Measurements from ENCODE around the gene ST14.
"Not testable (repeated sequence)": the region's sequence is repeated elsewhere in the genome, so short reads cannot be mapped to it uniquely, and the experiment has no call there.

The ST14 gene

DNA sequence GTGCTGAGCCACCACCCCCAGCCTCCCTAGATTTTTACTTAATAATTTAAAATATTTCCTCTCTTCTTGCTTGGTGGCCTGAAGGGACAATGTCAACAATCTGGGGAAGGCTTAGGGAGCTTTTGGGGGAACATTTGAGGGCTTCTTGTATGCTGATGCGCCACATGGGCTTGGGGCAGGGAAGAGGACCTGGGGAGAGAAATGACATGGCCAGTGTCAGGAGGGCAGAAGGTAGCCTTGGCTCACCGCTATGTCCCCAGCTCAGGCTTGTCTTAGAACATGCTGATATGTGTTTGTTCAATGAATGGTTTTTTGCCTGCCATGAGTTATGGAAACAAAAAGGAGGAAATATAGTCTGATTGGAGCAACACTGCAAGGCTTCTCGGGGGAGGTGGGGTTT is 51.6 kb downstream of the ST14 start:
- no peak for DNase-seq

GRCh38 chr11:130211781-130212401 is 52.3 kb downstream of the ST14 start:
- no peak for DNase-seq

DNA sequence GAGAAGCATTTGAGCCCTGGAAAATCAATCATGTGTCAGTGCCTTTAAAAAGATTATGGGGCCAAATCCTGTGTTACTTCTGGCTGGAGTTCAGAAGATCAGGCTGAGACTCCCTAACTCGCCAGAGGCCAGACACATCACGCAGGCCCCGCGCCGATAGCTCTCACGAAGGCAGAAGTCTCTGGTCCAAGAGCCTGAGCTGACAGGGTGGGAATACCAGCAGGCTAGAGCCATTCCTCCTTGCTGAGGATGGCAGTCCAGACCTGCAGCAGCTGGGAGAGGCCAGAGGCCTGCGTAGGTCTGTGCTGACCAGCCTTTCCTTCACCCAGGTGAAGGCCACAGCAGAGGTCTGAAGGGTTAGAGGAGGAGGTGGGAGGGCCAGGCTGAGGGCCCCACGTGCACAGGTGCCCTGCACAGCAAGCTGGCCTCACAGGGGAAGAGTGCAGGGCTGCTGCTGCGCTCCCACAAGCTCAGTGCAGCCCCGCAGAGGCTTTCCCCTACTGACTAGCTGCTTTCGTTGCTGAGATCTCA is 52.9 kb downstream of the ST14 start:
- no peak for DNase-seq

DNA sequence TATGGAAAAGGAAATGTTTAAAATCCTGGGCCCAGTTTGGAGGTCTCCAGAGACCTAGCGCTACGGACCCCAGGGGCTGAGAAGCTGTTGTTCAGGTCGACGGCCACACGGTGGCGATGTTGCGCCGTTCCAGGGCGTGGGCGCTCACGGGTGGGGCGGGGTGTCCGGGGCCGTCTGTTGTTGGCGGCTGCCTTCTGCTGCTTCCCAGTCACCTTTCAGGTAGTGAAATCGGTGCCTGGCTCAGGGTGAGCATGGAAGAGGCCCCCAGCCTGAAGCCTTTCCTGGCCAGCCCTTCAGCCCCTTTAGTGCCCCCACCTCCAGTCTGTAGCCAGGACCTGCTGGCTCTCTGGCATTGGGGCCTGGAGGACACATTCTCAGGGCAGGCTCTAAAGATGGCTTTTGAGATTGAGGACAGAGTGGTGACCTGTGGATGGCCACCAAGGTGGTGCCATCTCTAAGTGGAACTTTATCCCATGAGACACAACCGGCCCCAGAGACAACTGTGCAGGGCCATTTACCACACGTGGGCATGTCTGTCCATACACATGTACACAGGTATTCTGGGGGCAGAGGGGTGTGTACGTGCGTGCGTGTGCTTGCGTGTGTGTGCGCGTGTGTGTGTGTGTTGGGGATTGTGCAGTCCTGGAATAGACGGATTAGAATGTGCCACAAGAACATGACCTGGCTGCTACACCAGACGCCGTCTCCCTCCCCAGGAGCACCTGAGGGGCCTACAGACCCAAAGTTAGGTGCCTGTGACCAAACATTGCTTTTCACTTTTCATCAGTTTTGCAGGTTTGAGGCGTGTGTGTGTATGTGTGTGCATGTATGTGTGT is 53.8 kb downstream of the ST14 start:
- DNase-seq: peak; percentile 73

DNA sequence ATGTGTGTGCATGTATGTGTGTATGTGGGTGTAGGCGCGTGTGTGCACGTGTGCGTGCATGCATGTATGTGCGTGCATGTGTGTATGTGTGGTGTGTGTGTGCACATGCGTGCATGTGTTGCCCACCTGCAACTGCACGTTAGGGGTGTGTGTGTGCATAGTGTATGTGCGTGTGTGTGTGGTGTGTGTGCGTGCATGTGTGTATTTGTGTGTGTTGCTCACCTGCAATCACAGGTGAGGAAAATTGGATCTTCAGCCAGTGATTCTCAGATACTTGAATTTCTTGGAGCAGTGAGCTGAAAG is 54.3 kb downstream of the ST14 start:
- no peak for DNase-seq

GRCh38 chr11:130214861-130215530 is 55.4 kb downstream of the ST14 start:
- no peak for DNase-seq

DNA sequence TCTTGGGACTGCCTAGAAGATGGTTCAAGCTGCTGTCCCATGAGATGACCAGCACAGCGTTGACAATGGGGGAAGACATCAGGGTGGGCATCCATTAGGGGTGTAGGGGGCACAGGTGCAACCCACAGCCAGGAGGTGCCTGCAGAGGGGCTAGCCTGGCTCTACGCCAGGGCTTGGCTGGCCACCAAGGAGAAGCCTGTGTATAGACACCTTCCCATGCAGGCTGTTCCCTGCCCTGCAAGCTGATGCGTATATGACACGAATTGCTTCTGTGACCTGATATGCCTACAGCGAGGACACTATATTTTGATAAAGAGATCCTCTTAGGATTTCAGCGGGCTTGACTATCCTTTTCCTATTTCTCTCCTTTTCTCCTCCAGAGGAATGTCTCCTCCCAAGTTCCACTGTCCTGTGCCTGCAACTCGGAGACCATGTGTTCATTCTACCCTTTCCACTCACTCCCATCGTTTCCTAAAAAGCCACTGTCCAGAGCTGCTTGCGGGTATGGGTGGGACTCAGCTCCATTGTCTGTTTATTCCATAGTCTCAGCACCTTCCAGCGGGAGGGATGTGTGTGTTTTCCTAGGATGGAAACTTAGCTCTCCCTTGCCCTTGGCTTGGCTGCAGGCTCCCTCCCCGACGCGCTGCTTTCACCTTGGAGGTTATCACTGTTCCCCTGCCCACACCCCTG is 56.1 kb downstream of the ST14 start:
- no peak for DNase-seq

DNA sequence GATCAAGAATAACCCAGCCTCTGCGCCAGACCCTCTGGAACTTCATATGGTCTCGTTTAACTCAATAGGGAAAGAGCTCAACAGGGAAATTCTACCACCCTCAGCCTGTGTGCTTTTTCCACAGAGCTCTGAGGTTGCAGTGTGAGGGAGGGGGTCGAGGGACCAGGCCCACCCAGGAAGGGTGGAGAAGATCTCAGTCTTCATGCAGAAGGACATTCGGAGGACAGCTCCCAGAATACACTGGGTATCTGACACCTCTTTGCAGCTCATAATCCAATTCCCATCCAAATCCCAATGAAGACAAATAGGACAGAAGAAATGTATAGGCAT is 56.6 kb downstream of the ST14 start:
- DNase-seq: no peak

DNA sequence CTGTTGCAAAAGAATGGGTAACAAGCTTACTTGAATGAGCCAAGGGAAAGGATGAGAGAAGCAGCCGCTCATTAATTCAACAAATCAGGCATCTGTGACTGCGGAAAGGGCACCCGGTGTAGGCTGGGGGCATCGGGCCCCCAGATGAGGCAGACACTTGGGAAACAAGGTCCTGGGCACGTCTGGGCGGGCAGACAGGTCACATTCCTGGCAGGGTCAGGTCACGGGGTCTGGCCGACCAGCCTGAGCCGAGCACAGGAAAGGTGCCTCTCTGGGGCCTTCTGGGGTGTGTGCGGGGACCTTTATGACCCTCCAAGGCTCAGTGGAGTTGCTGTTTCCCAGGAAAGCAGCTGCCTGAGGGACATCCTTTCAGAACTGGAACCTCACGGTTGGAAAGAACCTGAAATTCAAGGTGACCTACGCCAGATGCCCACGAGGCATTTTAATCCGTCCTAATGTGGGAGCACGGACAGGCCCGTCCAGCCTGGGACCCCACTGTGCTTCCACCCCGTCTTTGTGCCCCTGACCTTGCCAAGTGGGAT is 57.1 kb downstream of the ST14 start:
- DNase-seq: no peak

GRCh38 chr11:130217133-130218031 is 57.8 kb downstream of the ST14 start:
- DNase-seq: no peak

- no peak for DNase-seq
Observed at GRCh38 chr11:130218501-130219070, 59.0 kb downstream of the ST14 start.

GRCh38 chr11:130219148-130219547 is 59.6 kb downstream of the ST14 start:
- no peak for DNase-seq

DNA sequence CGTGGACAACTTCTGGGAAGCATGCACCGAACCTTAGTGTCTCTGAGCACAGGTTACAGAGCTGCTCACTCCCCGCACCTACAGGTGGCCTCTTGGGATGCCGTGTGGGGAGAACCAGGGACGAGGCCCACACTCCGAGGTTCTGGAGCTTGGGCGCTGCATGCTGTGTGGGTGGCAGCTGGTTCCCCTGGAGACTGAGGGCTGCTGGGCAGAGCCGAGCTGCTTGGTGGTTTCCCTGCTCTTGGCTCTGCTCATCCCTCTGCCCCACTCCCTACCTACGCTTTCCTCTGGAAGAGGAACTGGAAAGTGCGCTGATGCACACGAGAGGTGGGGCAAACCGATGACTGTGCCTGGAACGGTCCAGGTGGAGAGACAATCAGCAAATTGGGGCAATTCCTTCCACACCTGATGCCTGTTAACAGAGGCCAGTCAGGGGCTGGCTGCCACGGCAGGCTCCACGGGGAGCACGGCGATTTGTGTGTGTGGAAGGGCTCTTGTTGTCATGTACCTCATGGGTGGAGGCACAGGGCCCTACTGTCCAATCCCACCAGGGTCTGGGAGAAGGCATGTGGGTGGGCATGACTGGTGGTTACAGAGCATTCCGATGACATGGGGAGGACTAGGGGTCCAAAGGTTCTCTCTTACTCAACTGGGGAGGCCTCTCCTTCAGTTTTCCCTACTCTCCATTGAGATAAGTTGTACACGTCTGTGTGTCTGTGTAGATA is 60.9 kb downstream of the ST14 start:
- no peak for DNase-seq

DNA sequence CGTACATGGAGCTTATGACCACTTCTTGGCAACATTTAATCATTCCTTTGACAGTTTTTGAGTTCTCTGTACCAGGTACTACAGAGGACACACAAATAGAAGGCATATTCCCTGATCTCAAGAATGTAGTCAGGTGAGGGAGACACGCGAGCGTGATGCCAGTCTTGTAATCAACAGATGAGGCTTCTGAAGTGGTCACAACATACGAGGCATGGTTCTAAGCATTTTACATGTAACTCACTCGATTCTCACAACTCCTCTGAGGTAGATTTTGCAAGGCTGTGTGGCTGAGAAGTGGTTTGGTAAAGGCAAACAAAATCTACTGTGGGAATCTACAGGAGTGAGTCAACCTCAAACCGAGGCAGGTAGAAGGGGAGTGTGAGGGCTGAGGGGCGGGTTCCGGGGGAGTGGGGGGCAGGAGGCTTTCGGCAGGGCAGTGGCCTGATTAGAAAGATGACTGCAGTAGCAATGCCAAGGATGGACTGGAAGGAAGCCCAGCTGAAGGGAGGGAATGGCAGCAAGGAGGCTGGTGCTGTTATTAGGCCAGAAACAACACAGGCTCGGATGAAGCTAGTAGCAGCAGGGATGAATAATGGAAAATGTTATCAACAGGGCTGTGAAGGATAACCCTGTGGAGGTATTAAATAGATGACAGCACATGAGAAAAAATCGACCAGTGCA is 63.8 kb downstream of the ST14 start:
- DNase-seq: no peak

- no peak for DNase-seq
Observed at GRCh38 chr11:130227373-130227772, 67.8 kb downstream of the ST14 start.

DNA sequence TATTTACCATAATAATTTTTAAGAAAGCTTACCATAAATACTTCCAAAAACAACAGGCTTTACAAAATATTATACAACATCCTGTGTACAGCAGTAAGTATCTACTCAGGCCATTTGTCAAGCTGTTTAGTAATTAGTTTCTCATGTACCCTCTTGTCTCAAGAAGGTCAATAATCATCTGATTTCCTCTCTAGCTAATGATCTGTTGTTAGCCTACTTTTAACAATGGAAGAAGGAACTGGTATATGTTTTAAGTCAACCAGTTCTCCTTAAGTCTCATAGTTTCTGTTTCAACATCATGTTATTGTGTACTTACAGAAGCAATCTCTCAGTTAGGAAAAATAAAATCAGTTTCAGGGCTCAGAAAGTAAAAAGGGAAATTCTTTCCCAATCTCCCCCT is 73.9 kb downstream of the ST14 start:
- DNase-seq: not testable (repeated sequence)

DNA sequence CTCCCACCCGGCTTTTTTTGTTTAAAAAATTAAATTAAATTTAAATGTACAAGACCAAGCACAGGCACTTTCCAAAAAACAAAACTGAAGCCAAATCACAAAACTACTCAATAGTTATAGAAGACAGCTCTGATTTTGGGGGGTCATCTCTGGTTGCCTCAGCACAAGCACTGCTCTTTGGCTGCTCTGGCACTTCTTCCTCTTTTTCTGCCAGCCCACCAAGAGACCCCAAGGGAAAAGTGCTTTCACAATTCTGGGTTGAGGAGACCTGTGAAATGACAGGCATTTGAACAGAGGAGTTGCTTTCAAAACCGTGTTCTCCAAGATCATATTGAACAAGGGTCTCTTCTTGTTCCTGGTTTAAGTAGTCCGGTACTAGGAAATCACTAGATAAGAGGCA is 74.3 kb downstream of the ST14 start:
- DNase-seq: not testable (repeated sequence)

GRCh38 chr11:130234315-130234714 is 74.7 kb downstream of the ST14 start:
- DNase-seq: no peak

DNA sequence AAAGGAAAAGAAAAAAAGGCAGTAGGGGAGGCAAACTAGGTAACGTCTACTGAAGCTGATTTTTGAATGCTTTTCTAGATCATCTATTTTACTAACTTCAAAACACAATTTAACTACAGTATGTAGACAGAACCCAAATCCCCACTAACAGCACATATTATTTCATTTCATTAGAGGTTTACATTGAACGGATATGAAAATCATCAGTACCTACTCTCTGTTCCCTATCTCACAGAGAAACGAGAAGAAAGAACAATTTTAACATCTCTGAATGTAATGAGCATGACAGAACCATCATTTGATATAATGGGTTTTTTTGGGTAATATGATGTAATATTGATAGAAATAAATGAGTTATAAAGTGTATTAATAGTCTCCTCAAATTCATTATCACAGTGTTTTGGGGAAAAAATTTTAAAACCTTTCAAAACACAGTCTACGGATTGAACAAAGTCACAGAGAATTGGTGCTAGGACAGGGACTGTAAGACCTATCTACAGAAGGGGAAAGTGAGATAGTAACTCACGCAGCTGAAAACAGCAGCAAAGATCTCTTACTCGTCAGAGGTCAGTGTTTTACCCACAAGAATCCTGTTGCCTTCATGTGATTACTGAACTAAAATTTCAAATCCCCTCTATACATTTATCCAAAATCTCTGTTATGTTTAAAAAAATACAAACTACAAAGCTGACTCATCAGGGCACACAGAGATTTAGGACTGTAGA is 77.9 kb downstream of the ST14 start:
- no peak for DNase-seq

- DNase-seq: peak; percentile 67
Observed at GRCh38 chr11:130241713-130242112, 82.1 kb downstream of the ST14 start.
